GM12878 (cell line): ENCODE measurements around the gene C1orf21. TPM values are rescaled to one million over a fixed set of nuclear protein-coding genes. Genes with fewer than 3 reads are reported as not detected.

Experiments used
- ATAC-seq: fragments of 200-7000 bp; cut with Tn5 transposase; 3 replicates; pipeline ENCODE4 v1.9.1; 2020; ENCODE audit warnings: mild to moderate bottlenecking, moderate library complexity
- BruUV-seq: library from RNA; stranded (reverse); fragments of 400-500 nt; replicated peaks from 2 replicates; lab custom pipeline; 2021; lab: Mats Ljungman, UMichigan
- CTCF ChIA-PET: fragments of 300-600 bp; sonication (Branson Sonifier 250); formaldehyde crosslinking; extraction: SDS; loops from one replicate; lab custom pipeline; 2021; ENCODE audit warnings: inconsistent platforms; lab: Yijun Ruan, JAX
- POLR2A ChIA-PET: fragments of 350-600 bp; formaldehyde crosslinking; extraction: SDS; loops from one replicate; lab custom pipeline; 2021; ENCODE audit warnings: inconsistent platforms; lab: Charles Lee
- RAD21 ChIA-PET: fragments of 300-600 bp; sonication (Branson Sonifier 250); formaldehyde crosslinking; loops from one replicate; lab custom pipeline; 2023; ENCODE audit warnings: antibody characterized with exemption; ENCODE audit not compliant: unreplicated experiment; lab: Charles Lee
- SMC1A ChIA-PET: fragments of 300-600 bp; sonication (Branson Sonifier 250); formaldehyde crosslinking; loops from one replicate; lab custom pipeline; 2023; ENCODE audit not compliant: unreplicated experiment, uncharacterized antibody; lab: Charles Lee
- DNase-seq: peaks from one replicate; pipeline ENCODE4 v3.0.0-alpha.2; 2011; ENCODE audit warnings: low read depth, low spot score
- FAIRE-seq: peaks from 3 replicates; lab custom pipeline; 2011; peaks lifted over from hg19 to GRCh38; lab: Jason Lieb, UNC
- H2AFZ ChIP-seq: 2 replicates; pipeline ENCODE4 v1.6.0; 2011; ENCODE audit warnings: low read depth, low read length, control low read depth; ENCODE audit not compliant: control insufficient read depth
- H3K27ac ChIP-seq: 2 replicates; pipeline ENCODE4 v1.5.1; 2011; ENCODE audit warnings: control low read depth; ENCODE audit not compliant: control insufficient read depth, insufficient read depth
- H3K27me3 ChIP-seq, 2 experiments: replicated peaks in 1 of 2; 2 replicates each; pipeline versions ENCODE4 v1.6.0 to v1.6.1; 2011; ENCODE audit warnings: low read length in 1 of 2; ENCODE audit not compliant: control insufficient read depth in 2 of 2, insufficient read depth in 2 of 2
- H3K36me3 ChIP-seq, 2 experiments: 2 replicates each; pipeline ENCODE4 v1.5.1; 2011; ENCODE audit warnings: low read length in 1 of 2; ENCODE audit not compliant: control insufficient read depth in 2 of 2, insufficient read depth in 2 of 2
- H3K4me1 ChIP-seq: 2 replicates; pipeline ENCODE4 v1.6.1; 2011; ENCODE audit warnings: mild to moderate bottlenecking, low read length, moderate library complexity, mixed read lengths; ENCODE audit not compliant: control insufficient read depth, insufficient read depth
- H3K4me2 ChIP-seq: 2 replicates; pipeline ENCODE4 v1.6.0; 2011; ENCODE audit warnings: control low read depth; ENCODE audit not compliant: control insufficient read depth, insufficient read depth
- H3K4me3 ChIP-seq: fragments of 200-600 bp; sonication (generic); 2 replicates; pipeline ENCODE4 v1.5.1; 2016
- H3K79me2 ChIP-seq: 2 replicates; pipeline ENCODE4 v1.6.0; 2011; ENCODE audit warnings: low read length; ENCODE audit not compliant: control insufficient read depth, insufficient read depth
- H3K9ac ChIP-seq: 2 replicates; pipeline ENCODE4 v1.8.0; 2011; ENCODE audit warnings: low read length, control low read depth, mixed read lengths; ENCODE audit not compliant: control insufficient read depth, insufficient read depth
- H3K9me3 ChIP-seq: replicated peaks from 3 replicates; pipeline ENCODE4 v1.5.1; 2011; ENCODE audit warnings: mild to moderate bottlenecking, low read length; ENCODE audit not compliant: control insufficient read depth, insufficient read depth
- H4K20me1 ChIP-seq: 2 replicates; pipeline ENCODE4 v1.6.0; 2011; ENCODE audit not compliant: control insufficient read depth, insufficient read depth
- CBX5 ChIP-seq: sonication (generic); IDR thresholded peaks from 2 replicates; pipeline ENCODE4 v1.6.1; 2016; ENCODE audit warnings: low read depth, moderate library complexity, mild to moderate bottlenecking, inconsistent platforms
- ETV6 ChIP-seq, 2 experiments: fragments of 450-650 bp in 1 of 2; IDR thresholded peaks in 1 of 2; conservative IDR thresholded peaks in 1 of 2; 2 replicates each; pipeline ENCODE4 v1.6.1; 2014; ENCODE audit warnings: antibody characterized with exemption in 1 of 2, borderline replicate concordance in 1 of 2, low read depth in 1 of 2, mild to moderate bottlenecking in 1 of 2, moderate library complexity in 1 of 2
- FOS ChIP-seq: IDR thresholded peaks from 3 replicates; pipeline ENCODE4 v1.6.1; 2011; ENCODE audit warnings: borderline replicate concordance; ENCODE audit not compliant: insufficient read length; ENCODE audit errors: extremely low read depth
- KLF5 ChIP-seq: fragments of 450-650 bp; IDR thresholded peaks from 2 replicates; pipeline ENCODE4 v1.6.1; 2014; ENCODE audit warnings: mild to moderate bottlenecking; ENCODE audit not compliant: partially characterized antibody
- NFIC ChIP-seq: IDR thresholded peaks from 2 replicates; pipeline ENCODE4 v1.6.1; 2012; ENCODE audit warnings: low read depth, mild to moderate bottlenecking, inconsistent platforms, low read length, moderate library complexity
- RB1 ChIP-seq: fragments of 450-650 bp; formaldehyde crosslinking; IDR thresholded peaks from 2 replicates; pipeline ENCODE4 v1.6.1; 2017; ENCODE audit warnings: mild to moderate bottlenecking, borderline replicate concordance
- SRF ChIP-seq, 2 experiments: IDR thresholded peaks; 2 replicates each; pipeline ENCODE4 v1.6.1; 2011; ENCODE audit warnings: low read depth in 2 of 2, low read length in 2 of 2, mild to moderate bottlenecking in 1 of 2, moderate library complexity in 1 of 2
- TARDBP ChIP-seq: IDR thresholded peaks from 2 replicates; pipeline ENCODE4 v1.6.1; 2016; ENCODE audit warnings: borderline replicate concordance
- WGBS: methylation state at CpG from one replicate; pipeline ENCODE4 v1.1.6; 2016; ENCODE audit warnings: low lambda C conversion rate; ENCODE audit not compliant: insufficient replicate concordance, insufficient coverage; ENCODE audit errors: missing lambda C conversion rate; 5-methylcytosine and 5-hydroxymethylcytosine counted together
- in situ Hi-C: fragments of 300-500 bp; cut with MboI; formaldehyde crosslinking; loops from 9 replicates; pipeline ENCODE4 v1.14.3; 2018; ENCODE audit warnings: mixed read lengths
- intact Hi-C: fragments of 100-400 bp; cut with micrococcal nuclease; formaldehyde crosslinking; loops from one replicate; pipeline ENCODE4 v1.14.2; 2022; ENCODE audit not compliant: unreplicated experiment
- polyA plus RNA-seq, 11 experiments: library from polyadenylated mRNA; depleted of rRNA in 4 of 11; unstranded in 6 of 11; stranded (reverse) in 5 of 11; fragments of >200 nt; fragmentation: Nextera tagmentation in 4 of 11; fragmentation: Illumina TruSeq in 1 of 11; extraction: Ambion mirVana in 4 of 11; extraction: Trizol in 1 of 11; gene quantifications; 1 replicate in 1 of 11; 2 replicates in 10 of 11; pipeline versions ENCODE4 v1.2.1 to v1.2.3, GENCODE V29; 2011 to 2016; ENCODE audit warnings: inconsistent platforms in 2 of 11, missing spikeins in 2 of 11, low read depth in 1 of 11
- total RNA-seq, 4 experiments: library from RNA; depleted of rRNA in 3 of 4; stranded (reverse); fragments of >200 nt in 3 of 4; fragmentation: Illumina TruSeq in 1 of 4; extraction: Trizol in 1 of 4; gene quantifications; 2 replicates each; pipeline versions ENCODE4 v1.2.1 to v1.2.3, GENCODE V29; 2013 to 2021
- TF ChIP-seq, protein P1 (sequence below): fragments of 450-650 bp; IDR thresholded peaks from 2 replicates; pipeline ENCODE4 v1.6.1; 2018; ENCODE audit warnings: mild to moderate bottlenecking, low read depth, moderate library complexity; ENCODE audit not compliant: partially characterized antibody

The C1orf21 gene
- total and polyA plus RNA-seq, 10 of the 15 experiments (the other 5 are each of a cell fraction or from before 2014, with no cell fraction given): 0.03 to 1.6 (median 0.17) TPM; not detected in 3

DNA sequence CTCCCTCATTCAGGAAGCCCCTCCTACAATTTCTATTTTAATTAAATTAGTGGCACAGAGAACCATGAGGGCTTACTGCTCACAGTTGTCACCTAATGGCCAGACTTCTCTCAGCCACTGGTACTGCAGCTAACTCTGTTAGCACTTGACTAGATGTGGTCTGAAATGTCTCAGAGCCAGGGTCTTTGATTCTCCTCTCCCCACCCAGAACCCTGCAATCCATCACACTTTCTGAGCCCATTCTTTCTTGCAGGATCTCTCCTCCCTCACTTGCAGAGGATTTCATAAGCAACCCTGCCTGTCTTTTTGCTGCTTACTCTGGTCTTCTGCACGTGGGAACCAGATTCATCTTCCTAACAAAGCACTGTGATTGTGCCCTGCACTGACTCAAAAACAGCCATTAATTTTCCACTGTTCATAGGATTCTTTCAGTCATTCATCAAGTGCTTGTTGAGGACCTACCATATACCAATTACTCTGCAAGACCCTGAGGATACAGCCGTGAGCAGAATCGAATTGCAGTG is 259.4 kb downstream of the C1orf21 start (continued):
- TF ChIP-seq, protein P1, sequence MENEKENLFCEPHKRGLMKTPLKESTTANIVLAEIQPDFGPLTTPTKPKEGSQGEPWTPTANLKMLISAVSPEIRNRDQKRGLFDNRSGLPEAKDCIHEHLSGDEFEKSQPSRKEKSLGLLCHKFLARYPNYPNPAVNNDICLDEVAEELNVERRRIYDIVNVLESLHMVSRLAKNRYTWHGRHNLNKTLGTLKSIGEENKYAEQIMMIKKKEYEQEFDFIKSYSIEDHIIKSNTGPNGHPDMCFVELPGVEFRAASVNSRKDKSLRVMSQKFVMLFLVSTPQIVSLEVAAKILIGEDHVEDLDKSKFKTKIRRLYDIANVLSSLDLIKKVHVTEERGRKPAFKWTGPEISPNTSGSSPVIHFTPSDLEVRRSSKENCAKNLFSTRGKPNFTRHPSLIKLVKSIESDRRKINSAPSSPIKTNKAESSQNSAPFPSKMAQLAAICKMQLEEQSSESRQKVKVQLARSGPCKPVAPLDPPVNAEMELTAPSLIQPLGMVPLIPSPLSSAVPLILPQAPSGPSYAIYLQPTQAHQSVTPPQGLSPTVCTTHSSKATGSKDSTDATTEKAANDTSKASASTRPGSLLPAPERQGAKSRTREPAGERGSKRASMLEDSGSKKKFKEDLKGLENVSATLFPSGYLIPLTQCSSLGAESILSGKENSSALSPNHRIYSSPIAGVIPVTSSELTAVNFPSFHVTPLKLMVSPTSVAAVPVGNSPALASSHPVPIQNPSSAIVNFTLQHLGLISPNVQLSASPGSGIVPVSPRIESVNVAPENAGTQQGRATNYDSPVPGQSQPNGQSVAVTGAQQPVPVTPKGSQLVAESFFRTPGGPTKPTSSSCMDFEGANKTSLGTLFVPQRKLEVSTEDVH: no peak
- TF ChIP-seq ETV6 (conservative IDR thresholded peaks at IDR 0.05 in 1 of 2, IDR thresholded peaks at IDR 0.05 in 1 of 2; ENCODE audit: borderline replicate concordance in 1 of 2, low read depth in 1 of 2): no peak
- no peak for TF ChIP-seq KLF5

DNA sequence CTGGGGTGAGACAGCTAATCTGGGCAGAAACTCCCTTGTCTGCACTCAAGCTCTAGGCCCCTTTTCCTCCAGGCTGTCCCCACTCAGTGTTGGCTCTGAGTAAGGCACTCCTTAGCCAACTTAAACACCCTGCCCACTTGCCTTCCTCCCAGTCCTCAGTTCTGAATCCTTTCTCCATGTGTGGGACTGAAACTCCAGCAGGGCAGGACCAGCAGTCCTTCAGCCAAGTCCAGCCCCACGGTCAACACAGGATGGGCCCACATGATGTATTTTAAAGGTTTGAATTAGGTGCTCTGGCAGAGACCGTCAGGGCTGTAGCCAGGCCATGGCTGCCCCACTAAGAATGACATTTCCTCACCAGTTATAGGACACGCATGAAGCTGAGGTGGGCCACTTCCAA is 260.0 kb downstream of the C1orf21 start:
- ChIA-PET POLR2A (no interaction called here), CTCF (no interaction called here), RAD21 (no interaction called here), SMC1A (no interaction called here)
- no peak for TF ChIP-seq FOS
- no peak for TF ChIP-seq SRF (IDR thresholded peaks at IDR 0.05; ENCODE audit: low read depth in 2 of 2, low read length in 2 of 2)
- TF ChIP-seq TARDBP: no peak
- TF ChIP-seq NFIC: no peak
- no peak for TF ChIP-seq RB1
- TF ChIP-seq CBX5: no peak
- Histone ChIP-seq H3K4me1 (peaks cover 30% of the 10 kb centered on the region), H3K79me2 (no peaks in the 10 kb centered on the region), H2AFZ (no peak overlapping the region), H3K27ac (no peak overlapping the region), H3K27me3 (no peaks in the 10 kb centered on the region), H3K9ac (no peak overlapping the region), H3K36me3 (no peaks in the 10 kb centered on the region), H4K20me1 (no peaks in the 10 kb centered on the region), H3K4me3 (no peak overlapping the region), H3K9me3 (no peaks in the 10 kb centered on the region; the same call in 1 of the 3 replicates), H3K4me2 (no peak overlapping the region)
- in situ Hi-C loops: no loop called here
- WGBS: 63% methylated on average over 3 of the region's 3 CpGs
- intact Hi-C loops: no loop called here
- no peak for DNase-seq
- no TSS peak for BruUV-seq
- no peak for FAIRE-seq
- no peak for ATAC-seq
